ENCODE data around the gene GJD3.

GRCh38 chr17:40320756-40321523 is 43.6 kb downstream of the GJD3 start:
- TF ChIP-seq CTCF (conservative IDR thresholded peaks at IDR 0.05; ENCODE audit: low read length) (no peak), EZH2phosphoT487 (IDR thresholded peaks at IDR 0.05; ENCODE audit: borderline replicate concordance, low read depth, low read length) (no peak)

Measured in OCI-LY7 (cell line).